ENCODE measurements around the gene CNGA3. TPM values are rescaled to one million over a fixed set of nuclear protein-coding genes. Genes with fewer than 3 reads are reported as not detected.

CNGA3 gene
- total and polyA plus RNA-seq, 2 experiments from 2014 or later = not detected

- Histone ChIP-seq H4K20me1 (replicated peaks; ENCODE audit: insufficient read depth) (no peaks in the 10 kb centered on the region; the same call in 1 of the 2 replicates), H3K27me3 (ENCODE audit: insufficient read depth) (no peaks in the 10 kb centered on the region), H2AFZ (no peak overlapping the region), H3F3A (replicated peaks; ENCODE audit: low read depth) (no peaks in the 10 kb centered on the region), H3K79me2 (replicated peaks; ENCODE audit: insufficient read depth) (no peaks in the 10 kb centered on the region), H3K4me1 (ENCODE audit: insufficient read depth) (peaks cover 10% of the 10 kb centered on the region), H3K27ac (ENCODE audit: low read depth) (no peak overlapping the region), H3K4me3 (no peak overlapping the region), H3K9me2 (ENCODE audit: insufficient read depth) (0 out of 2 replicates have a peak, but pooled peaks cover 11% of the 10 kb centered on the region), H3K36me3 (ENCODE audit: insufficient read depth) (no peaks in the 10 kb centered on the region), H3K4me2 (no peak overlapping the region)
- no peak overlapping the region for H3K4me3 Mint-ChIP-seq
- no peak overlapping the region for H3K27ac Mint-ChIP-seq
- H3K36me3 Mint-ChIP-seq (ENCODE audit: low read depth) = no peaks in the 10 kb centered on the region
- DNase-seq (ENCODE audit: low spot score) = no peak
- no peak for ATAC-seq
- H3K4me1 Mint-ChIP-seq = peaks cover 8% of the 10 kb centered on the region
- H3K9me3 Mint-ChIP-seq = no peaks in the 10 kb centered on the region
- H3K27me3 Mint-ChIP-seq (ENCODE audit: insufficient read depth, low read depth, poor library complexity) = peaks cover 3% of the 10 kb centered on the region
- TF ChIP-seq POLR2AphosphoS5 (IDR thresholded peaks at IDR 0.05; ENCODE audit: low read depth) = no peak
- no peak for TF ChIP-seq ZNF331 (CRISPR knock-in tag; IDR thresholded peaks at IDR 0.05; ENCODE audit: low read depth)
- TF ChIP-seq ZNF462 (CRISPR knock-in tag; IDR thresholded peaks at IDR 0.05) = no peak
- TF ChIP-seq CREB1 (CRISPR knock-in tag; IDR thresholded peaks at IDR 0.05; ENCODE audit: low read depth) = no peak
- TF ChIP-seq ETS1 (IDR thresholded peaks at IDR 0.05) = no peak
- no peak for TF ChIP-seq STAT1 (IDR thresholded peaks at IDR 0.05; ENCODE audit: unreplicated experiment)
Observed at GRCh38 chr2:98399140-98399539, 52.9 kb downstream of the CNGA3 start.

All from GM23338 (cell line).